GM12878 (cell line): Measurements from ENCODE around the gene SLC22A4. TPM values are rescaled to one million over a fixed set of nuclear protein-coding genes. Genes with fewer than 3 reads are reported as not detected.

ENCODE experiments used
- ATAC-seq: fragments of 200-7000 bp; cut with Tn5 transposase; 3 replicates; pipeline ENCODE4 v1.9.1; 2020; ENCODE audit warnings: mild to moderate bottlenecking, moderate library complexity
- BruUV-seq: library from RNA; stranded (reverse); fragments of 400-500 nt; replicated peaks from 2 replicates; lab custom pipeline; 2021; lab: Mats Ljungman, UMichigan
- CTCF ChIA-PET: fragments of 300-600 bp; sonication (Branson Sonifier 250); formaldehyde crosslinking; extraction: SDS; loops from one replicate; lab custom pipeline; 2021; ENCODE audit warnings: inconsistent platforms; lab: Yijun Ruan, JAX
- POLR2A ChIA-PET: fragments of 350-600 bp; formaldehyde crosslinking; extraction: SDS; loops from one replicate; lab custom pipeline; 2021; ENCODE audit warnings: inconsistent platforms; lab: Charles Lee
- RAD21 ChIA-PET: fragments of 300-600 bp; sonication (Branson Sonifier 250); formaldehyde crosslinking; loops from one replicate; lab custom pipeline; 2023; ENCODE audit warnings: antibody characterized with exemption; ENCODE audit not compliant: unreplicated experiment; lab: Charles Lee
- SMC1A ChIA-PET: fragments of 300-600 bp; sonication (Branson Sonifier 250); formaldehyde crosslinking; loops from one replicate; lab custom pipeline; 2023; ENCODE audit not compliant: unreplicated experiment, uncharacterized antibody; lab: Charles Lee
- DNase-seq: peaks from one replicate; pipeline ENCODE4 v3.0.0-alpha.2; 2011; ENCODE audit warnings: low read depth, low spot score
- FAIRE-seq: peaks from 3 replicates; lab custom pipeline; 2011; peaks lifted over from hg19 to GRCh38; lab: Jason Lieb, UNC
- H2AFZ ChIP-seq: 2 replicates; pipeline ENCODE4 v1.6.0; 2011; ENCODE audit warnings: low read depth, low read length, control low read depth; ENCODE audit not compliant: control insufficient read depth
- H3K27ac ChIP-seq: 2 replicates; pipeline ENCODE4 v1.5.1; 2011; ENCODE audit warnings: control low read depth; ENCODE audit not compliant: control insufficient read depth, insufficient read depth
- H3K27me3 ChIP-seq, 2 experiments: replicated peaks in 1 of 2; 2 replicates each; pipeline versions ENCODE4 v1.6.0 to v1.6.1; 2011; ENCODE audit warnings: low read length in 1 of 2; ENCODE audit not compliant: control insufficient read depth in 2 of 2, insufficient read depth in 2 of 2
- H3K36me3 ChIP-seq, 2 experiments: 2 replicates each; pipeline ENCODE4 v1.5.1; 2011; ENCODE audit warnings: low read length in 1 of 2; ENCODE audit not compliant: control insufficient read depth in 2 of 2, insufficient read depth in 2 of 2
- H3K4me1 ChIP-seq: 2 replicates; pipeline ENCODE4 v1.6.1; 2011; ENCODE audit warnings: mild to moderate bottlenecking, low read length, moderate library complexity, mixed read lengths; ENCODE audit not compliant: control insufficient read depth, insufficient read depth
- H3K4me2 ChIP-seq: 2 replicates; pipeline ENCODE4 v1.6.0; 2011; ENCODE audit warnings: control low read depth; ENCODE audit not compliant: control insufficient read depth, insufficient read depth
- H3K4me3 ChIP-seq: fragments of 200-600 bp; sonication (generic); 2 replicates; pipeline ENCODE4 v1.5.1; 2016
- H3K79me2 ChIP-seq: 2 replicates; pipeline ENCODE4 v1.6.0; 2011; ENCODE audit warnings: low read length; ENCODE audit not compliant: control insufficient read depth, insufficient read depth
- H3K9ac ChIP-seq: 2 replicates; pipeline ENCODE4 v1.8.0; 2011; ENCODE audit warnings: low read length, control low read depth, mixed read lengths; ENCODE audit not compliant: control insufficient read depth, insufficient read depth
- H3K9me3 ChIP-seq: replicated peaks from 3 replicates; pipeline ENCODE4 v1.5.1; 2011; ENCODE audit warnings: mild to moderate bottlenecking, low read length; ENCODE audit not compliant: control insufficient read depth, insufficient read depth
- H4K20me1 ChIP-seq: 2 replicates; pipeline ENCODE4 v1.6.0; 2011; ENCODE audit not compliant: control insufficient read depth, insufficient read depth
- NR2C1 ChIP-seq: fragments of 450-650 bp; IDR thresholded peaks from 2 replicates; pipeline ENCODE4 v1.6.1; 2017; ENCODE audit warnings: antibody characterized with exemption, mild to moderate bottlenecking, moderate library complexity
- PAX8 ChIP-seq: fragments of 450-650 bp; IDR thresholded peaks from 2 replicates; pipeline ENCODE4 v1.6.1; 2017; ENCODE audit warnings: mild to moderate bottlenecking, moderate library complexity
- RUNX3 ChIP-seq: IDR thresholded peaks from 2 replicates; pipeline ENCODE4 v1.6.1; 2012; ENCODE audit warnings: low read length, inconsistent platforms
- STAT3 ChIP-seq: IDR thresholded peaks from 2 replicates; pipeline ENCODE4 v1.6.1; 2011; ENCODE audit warnings: low read depth, low read length, improper control_type of control experiment
- ZNF207 ChIP-seq: fragments of 450-650 bp; IDR thresholded peaks from 2 replicates; pipeline ENCODE4 v1.6.1; 2014; ENCODE audit warnings: antibody characterized with exemption, mild to moderate bottlenecking, borderline replicate concordance
- WGBS: methylation state at CpG from one replicate; pipeline ENCODE4 v1.1.6; 2016; ENCODE audit warnings: low lambda C conversion rate; ENCODE audit not compliant: insufficient replicate concordance, insufficient coverage; ENCODE audit errors: missing lambda C conversion rate; 5-methylcytosine and 5-hydroxymethylcytosine counted together
- in situ Hi-C: fragments of 300-500 bp; cut with MboI; formaldehyde crosslinking; loops from 9 replicates; pipeline ENCODE4 v1.14.3; 2018; ENCODE audit warnings: mixed read lengths
- intact Hi-C: fragments of 100-400 bp; cut with micrococcal nuclease; formaldehyde crosslinking; loops from one replicate; pipeline ENCODE4 v1.14.2; 2022; ENCODE audit not compliant: unreplicated experiment
- polyA plus RNA-seq, 11 experiments: library from polyadenylated mRNA; depleted of rRNA in 4 of 11; unstranded in 6 of 11; stranded (reverse) in 5 of 11; fragments of >200 nt; fragmentation: Nextera tagmentation in 4 of 11; fragmentation: Illumina TruSeq in 1 of 11; extraction: Ambion mirVana in 4 of 11; extraction: Trizol in 1 of 11; gene quantifications; 1 replicate in 1 of 11; 2 replicates in 10 of 11; pipeline versions ENCODE4 v1.2.1 to v1.2.3, GENCODE V29; 2011 to 2016; ENCODE audit warnings: inconsistent platforms in 2 of 11, missing spikeins in 2 of 11, low read depth in 1 of 11
- total RNA-seq, 4 experiments: library from RNA; depleted of rRNA in 3 of 4; stranded (reverse); fragments of >200 nt in 3 of 4; fragmentation: Illumina TruSeq in 1 of 4; extraction: Trizol in 1 of 4; gene quantifications; 2 replicates each; pipeline versions ENCODE4 v1.2.1 to v1.2.3, GENCODE V29; 2013 to 2021
- TF ChIP-seq, protein P1 (sequence below): fragments of 450-650 bp; IDR thresholded peaks from 2 replicates; pipeline ENCODE4 v1.6.1; 2017; ENCODE audit warnings: mild to moderate bottlenecking
- TF ChIP-seq, protein P2 (sequence below): fragments of 450-650 bp; IDR thresholded peaks from 2 replicates; pipeline ENCODE4 v1.6.1; 2017; ENCODE audit warnings: mild to moderate bottlenecking, moderate library complexity
- TF ChIP-seq, protein P3 (sequence below): fragments of 150-350 bp; IDR thresholded peaks from 2 replicates; pipeline ENCODE4 v1.6.1; 2014; ENCODE audit warnings: mild to moderate bottlenecking, low read depth, low read length

Gene SLC22A4
- total and polyA plus RNA-seq, 10 of the 15 experiments (the other 5 are each of a cell fraction or from before 2014, with no cell fraction given) = 0.04 to 0.61 (median 0.10) TPM; not detected in 2

DNA sequence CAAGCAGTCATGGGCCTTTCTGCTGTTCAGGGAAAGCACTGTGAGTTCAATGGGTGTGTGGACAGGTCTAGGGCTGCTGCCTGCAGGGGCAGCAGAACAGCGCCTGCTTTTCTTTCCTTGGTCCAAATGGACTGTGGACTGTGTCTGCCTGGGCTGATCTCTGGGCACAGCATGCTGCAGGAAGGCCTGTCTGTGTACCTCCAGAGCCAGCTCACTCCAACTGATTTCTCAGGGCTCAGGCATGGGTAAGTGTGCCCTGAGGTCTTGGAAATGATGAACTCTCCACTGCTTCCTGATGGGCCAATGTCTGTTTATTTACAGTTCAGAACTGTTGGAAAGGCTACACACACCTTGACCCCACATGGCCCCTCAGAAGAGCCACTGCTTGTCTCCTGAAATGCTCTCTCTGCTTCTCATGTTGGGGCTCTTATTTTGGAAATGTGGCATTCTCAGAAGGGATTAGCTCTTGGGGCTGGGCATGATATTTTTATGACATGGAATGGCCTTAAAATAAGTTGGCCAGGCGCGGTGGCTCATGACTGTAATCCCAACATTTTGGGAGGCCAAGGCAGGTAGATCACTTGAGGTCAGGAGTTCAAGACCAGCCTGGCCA is 27.0 kb downstream of the SLC22A4 start:
- BruUV-seq = no TSS peak
- no peak for ATAC-seq
- no peak for FAIRE-seq

More for the DNA sequence above, 27.0 kb downstream of the SLC22A4 start:
- no peaks in the 10 kb centered on the region for H3K79me2 ChIP-seq
- H3K36me3 ChIP-seq = no peaks in the 10 kb centered on the region
- 62% methylated on average over 3 of the region's 3 CpGs for WGBS
- no peak overlapping the region for H3K27ac ChIP-seq
- POLR2A ChIA-PET = no interaction called here
- in situ Hi-C loops = no loop called here
- H2AFZ ChIP-seq = no peak overlapping the region
- H3K27me3 ChIP-seq = peaks cover 0 to 2% of the 10 kb centered on the region in 2 experiments; a peak in 1 of 4 replicates
- H3K4me1 ChIP-seq = no peaks in the 10 kb centered on the region
- no peaks in the 10 kb centered on the region for H4K20me1 ChIP-seq
- CTCF ChIA-PET = interaction anchor here (0.6 to 2.3 kb wide), 4 partner anchors 17 to 84 kb away, joined by 3 to 6 read pairs (median 4); no protein-coding TSS in a partner anchor
- no peak overlapping the region for H3K4me3 ChIP-seq
- no peak overlapping the region for H3K4me2 ChIP-seq
- H3K9me3 ChIP-seq = no peaks in the 10 kb centered on the region
- RAD21 ChIA-PET = no interaction called here
- intact Hi-C loops = no loop called here
- SMC1A ChIA-PET = interaction anchor here (3.6 kb wide), 1 partner anchor 12 kb away, joined by 10 read pairs; no protein-coding TSS in a partner anchor
- TF ChIP-seq, protein P1, sequence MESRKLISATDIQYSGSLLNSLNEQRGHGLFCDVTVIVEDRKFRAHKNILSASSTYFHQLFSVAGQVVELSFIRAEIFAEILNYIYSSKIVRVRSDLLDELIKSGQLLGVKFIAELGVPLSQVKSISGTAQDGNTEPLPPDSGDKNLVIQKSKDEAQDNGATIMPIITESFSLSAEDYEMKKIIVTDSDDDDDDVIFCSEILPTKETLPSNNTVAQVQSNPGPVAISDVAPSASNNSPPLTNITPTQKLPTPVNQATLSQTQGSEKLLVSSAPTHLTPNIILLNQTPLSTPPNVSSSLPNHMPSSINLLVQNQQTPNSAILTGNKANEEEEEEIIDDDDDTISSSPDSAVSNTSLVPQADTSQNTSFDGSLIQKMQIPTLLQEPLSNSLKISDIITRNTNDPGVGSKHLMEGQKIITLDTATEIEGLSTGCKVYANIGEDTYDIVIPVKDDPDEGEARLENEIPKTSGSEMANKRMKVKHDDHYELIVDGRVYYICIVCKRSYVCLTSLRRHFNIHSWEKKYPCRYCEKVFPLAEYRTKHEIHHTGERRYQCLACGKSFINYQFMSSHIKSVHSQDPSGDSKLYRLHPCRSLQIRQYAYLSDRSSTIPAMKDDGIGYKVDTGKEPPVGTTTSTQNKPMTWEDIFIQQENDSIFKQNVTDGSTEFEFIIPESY = no peak
- no peak for TF ChIP-seq NR2C1
- no peak for TF ChIP-seq PAX8
- TF ChIP-seq, protein P2, sequence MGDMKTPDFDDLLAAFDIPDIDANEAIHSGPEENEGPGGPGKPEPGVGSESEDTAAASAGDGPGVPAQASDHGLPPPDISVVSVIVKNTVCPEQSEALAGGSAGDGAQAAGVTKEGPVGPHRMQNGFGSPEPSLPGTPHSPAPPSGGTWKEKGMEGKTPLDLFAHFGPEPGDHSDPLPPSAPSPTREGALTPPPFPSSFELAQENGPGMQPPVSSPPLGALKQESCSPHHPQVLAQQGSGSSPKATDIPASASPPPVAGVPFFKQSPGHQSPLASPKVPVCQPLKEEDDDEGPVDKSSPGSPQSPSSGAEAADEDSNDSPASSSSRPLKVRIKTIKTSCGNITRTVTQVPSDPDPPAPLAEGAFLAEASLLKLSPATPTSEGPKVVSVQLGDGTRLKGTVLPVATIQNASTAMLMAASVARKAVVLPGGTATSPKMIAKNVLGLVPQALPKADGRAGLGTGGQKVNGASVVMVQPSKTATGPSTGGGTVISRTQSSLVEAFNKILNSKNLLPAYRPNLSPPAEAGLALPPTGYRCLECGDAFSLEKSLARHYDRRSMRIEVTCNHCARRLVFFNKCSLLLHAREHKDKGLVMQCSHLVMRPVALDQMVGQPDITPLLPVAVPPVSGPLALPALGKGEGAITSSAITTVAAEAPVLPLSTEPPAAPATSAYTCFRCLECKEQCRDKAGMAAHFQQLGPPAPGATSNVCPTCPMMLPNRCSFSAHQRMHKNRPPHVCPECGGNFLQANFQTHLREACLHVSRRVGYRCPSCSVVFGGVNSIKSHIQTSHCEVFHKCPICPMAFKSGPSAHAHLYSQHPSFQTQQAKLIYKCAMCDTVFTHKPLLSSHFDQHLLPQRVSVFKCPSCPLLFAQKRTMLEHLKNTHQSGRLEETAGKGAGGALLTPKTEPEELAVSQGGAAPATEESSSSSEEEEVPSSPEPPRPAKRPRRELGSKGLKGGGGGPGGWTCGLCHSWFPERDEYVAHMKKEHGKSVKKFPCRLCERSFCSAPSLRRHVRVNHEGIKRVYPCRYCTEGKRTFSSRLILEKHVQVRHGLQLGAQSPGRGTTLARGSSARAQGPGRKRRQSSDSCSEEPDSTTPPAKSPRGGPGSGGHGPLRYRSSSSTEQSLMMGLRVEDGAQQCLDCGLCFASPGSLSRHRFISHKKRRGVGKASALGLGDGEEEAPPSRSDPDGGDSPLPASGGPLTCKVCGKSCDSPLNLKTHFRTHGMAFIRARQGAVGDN = no peak
- TF ChIP-seq RUNX3 = no peak
- TF ChIP-seq ZNF207 = no peak
- TF ChIP-seq, protein P3, sequence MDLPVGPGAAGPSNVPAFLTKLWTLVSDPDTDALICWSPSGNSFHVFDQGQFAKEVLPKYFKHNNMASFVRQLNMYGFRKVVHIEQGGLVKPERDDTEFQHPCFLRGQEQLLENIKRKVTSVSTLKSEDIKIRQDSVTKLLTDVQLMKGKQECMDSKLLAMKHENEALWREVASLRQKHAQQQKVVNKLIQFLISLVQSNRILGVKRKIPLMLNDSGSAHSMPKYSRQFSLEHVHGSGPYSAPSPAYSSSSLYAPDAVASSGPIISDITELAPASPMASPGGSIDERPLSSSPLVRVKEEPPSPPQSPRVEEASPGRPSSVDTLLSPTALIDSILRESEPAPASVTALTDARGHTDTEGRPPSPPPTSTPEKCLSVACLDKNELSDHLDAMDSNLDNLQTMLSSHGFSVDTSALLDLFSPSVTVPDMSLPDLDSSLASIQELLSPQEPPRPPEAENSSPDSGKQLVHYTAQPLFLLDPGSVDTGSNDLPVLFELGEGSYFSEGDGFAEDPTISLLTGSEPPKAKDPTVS = no peak
- no peak for TF ChIP-seq STAT3
- TF ChIP-seq, all 136 proteins: peak for 0
- H3K9ac ChIP-seq = no peak overlapping the region
- DNase-seq = no peak
